GM18907 (cell line): ENCODE results near the gene A1CF.

Experiments
- ATAC-seq: cut with Tn5 transposase; IDR thresholded peaks from one replicate; pipeline ENCODE4 v1.9.1; 2021; ENCODE audit warnings: mild to moderate bottlenecking, moderate library complexity; ENCODE audit not compliant: unreplicated experiment

A1CF gene

DNA sequence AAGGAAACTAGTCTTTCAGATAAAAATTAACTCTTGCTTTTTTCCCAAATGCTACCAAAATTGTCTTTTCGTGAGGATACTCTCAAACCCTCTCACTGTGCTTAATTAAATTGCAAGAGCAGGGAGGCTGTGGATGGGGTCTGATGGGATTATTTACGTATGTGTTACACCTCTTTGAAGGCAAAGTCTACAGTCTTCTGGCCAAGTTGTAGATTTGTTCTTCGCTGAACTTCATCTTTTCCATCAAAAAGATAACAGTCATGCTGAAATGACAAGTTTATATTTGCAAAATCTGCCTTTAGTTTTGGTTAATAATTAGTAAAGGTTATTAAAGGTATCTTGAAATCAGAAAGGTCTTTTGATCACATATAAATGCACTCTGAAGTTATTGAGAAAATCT lies 22.7 kb downstream of the A1CF start:
- no peak for ATAC-seq

- no peak for ATAC-seq
Measured at GRCh38 chr10:50861370-50861769, 24.1 kb downstream of the A1CF start.

GRCh38 chr10:50857579-50857978 lies 27.8 kb downstream of the A1CF start:
- no peak for ATAC-seq

DNA sequence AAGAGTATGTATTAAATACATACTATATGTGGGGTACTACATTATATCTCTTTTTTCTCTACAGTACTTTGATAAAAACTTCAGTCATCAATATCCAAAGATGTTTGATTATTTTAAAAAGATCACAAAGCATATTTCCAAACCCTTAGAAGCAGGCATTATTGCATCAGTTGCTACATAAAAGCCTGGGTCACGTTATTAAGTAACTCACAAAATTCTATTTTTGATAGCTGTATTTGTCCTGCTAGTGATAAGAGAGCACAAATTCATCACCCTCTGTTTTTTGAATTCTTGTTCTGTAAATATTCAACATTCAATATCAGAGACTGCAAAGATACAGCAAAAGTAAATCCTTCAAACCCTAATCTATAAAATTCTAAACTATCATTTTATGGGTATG lies 30.0 kb downstream of the A1CF start:
- ATAC-seq = no peak

DNA sequence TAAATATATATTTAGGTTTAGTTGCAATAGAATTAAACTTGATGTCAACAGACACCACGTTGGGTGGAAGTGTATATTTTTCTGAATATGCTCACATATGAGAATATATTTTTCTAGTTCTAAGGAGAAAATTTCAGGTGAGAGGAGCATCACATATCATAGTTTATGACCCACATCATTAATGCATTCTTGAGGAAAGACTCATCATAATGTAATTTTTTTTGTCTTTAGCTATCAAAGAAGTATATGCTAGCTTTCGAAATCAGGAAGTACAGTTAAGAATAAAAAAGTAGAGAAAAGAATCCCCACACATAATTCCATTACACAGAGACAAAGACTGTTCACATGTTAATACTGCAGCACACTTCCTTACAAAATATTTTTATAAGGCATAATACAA lies 30.4 kb downstream of the A1CF start:
- no peak for ATAC-seq

GRCh38 chr10:50853557-50853956 lies 31.9 kb downstream of the A1CF start:
- no peak for ATAC-seq

DNA sequence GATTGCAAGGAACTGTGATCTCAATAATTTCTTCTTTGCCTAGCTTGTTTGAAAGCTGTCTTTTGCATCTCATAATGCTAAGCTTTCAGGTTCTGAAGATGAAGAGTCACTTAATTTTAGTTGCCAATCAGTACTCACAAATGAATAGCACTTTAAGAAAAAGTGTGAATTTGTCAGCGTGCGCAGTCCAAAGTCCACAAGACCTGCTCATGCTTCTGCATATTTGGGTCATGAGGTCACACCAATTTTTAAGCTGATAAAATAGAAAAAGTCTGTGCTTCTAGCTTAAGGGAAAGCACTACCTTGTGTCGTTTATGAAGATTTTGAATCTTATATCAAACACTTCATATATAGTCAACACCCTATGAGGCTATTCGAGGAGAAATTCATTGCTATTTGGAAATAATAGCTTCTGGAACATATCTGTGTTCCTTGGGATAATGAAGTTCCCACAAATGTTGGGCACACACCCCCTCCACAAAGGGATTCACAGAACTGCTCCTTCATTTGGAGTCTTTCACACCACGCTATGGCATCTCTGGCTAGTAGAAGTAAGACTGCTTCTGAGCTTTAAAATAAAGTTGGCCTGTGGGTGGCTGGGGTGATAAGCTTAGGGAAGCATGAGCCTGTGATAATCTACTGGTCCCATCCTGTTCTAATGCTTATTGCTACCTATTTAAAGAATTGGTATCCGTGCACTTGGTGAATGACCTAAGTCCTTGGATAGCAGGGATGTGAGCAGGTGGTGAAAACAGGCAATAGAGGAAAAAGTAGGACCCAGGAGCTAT lies 33.3 kb downstream of the A1CF start:
- no peak for ATAC-seq

DNA sequence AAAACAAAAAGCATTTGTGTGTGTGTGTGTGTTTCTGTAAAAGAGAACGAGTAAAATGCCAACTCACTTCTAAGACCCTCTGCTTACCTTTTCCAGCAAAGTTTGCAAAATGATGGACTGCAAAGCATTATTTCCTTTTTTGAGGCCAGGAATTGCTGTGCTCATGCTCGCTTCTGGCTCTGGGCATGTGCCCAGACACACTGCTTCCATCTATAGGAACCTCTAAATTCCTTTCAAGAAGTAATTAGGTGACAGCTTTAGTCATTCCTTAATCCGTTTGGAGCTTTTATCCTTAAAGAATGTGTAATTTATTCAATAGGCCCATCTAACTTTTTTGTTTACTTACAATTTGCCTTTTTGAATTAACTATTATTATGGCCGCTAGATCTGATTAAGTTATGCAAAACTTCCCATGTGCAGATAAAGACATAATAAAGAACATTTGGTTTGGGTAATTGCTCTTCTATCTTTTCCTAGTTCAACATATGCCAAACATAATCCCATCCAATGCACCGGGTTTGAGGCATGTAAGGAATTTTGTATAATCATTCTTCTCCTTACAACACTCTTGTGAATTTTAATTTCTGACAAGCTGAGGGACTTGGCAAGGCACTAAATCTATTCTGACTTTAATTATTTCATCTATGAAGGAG lies 34.7 kb downstream of the A1CF start:
- no peak for ATAC-seq

GRCh38 chr10:50846753-50847152 lies 38.7 kb downstream of the A1CF start:
- no peak for ATAC-seq

- ATAC-seq = no peak
Measured at GRCh38 chr10:50837095-50837494, 48.3 kb downstream of the A1CF start.

- no peak for ATAC-seq
Measured at GRCh38 chr10:50832171-50832751, 53.2 kb downstream of the A1CF start.

DNA sequence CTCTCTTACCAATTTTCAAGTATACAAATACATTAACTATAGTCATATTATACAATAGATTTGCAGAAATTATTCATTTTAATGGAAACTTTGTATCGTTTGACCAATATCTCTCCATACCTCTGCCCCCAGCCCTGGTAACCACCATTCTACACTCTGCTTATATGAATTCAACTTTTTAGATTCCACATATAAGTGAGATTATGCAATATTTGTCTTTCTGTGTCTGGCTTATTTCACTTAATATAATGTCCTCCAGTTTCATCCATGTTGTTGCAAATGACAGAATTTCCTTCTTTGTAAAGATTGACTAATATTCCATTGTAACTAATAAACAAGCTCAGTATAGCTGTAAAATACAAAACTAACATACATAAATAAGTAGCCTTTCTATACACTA lies 55.4 kb downstream of the A1CF start:
- no peak for ATAC-seq

DNA sequence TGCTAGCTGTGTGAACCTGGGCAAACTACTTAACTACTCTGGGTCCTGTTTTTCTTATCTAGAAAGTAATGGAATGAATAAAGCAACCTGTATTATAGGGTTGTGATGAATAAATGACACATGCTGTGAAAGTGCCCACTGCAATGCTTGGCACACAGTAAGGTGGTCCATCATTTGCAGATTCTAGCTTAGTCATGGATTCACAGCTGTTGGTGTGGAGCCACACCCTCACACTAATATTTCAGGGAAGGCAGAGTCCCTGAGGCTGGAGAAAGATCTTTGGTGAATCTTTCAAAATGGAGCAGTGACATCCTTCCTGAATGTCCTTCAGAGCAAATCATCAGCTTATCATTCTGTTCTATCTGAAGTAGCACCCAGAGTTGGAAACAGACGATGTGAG lies 60.6 kb downstream of the A1CF start:
- no peak for ATAC-seq

DNA sequence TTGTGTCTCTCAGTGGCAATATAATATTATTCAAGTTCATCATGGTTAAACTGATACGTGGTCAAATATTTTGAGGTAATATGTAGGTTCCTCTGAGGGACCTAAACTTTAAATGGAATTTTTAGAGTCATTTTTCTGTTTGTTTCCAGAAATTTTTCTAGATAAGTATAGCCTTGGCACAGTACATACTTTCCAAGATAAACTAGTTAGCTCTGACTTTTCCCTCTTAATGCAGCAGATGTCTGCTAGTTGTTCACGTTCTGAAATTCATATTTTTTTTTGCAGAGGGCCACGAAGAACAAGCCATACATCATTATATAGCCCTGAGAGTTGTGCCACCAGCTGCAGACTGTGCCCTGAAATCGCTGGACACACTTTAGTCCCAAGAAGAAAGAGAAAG lies 61.6 kb downstream of the A1CF start:
- ATAC-seq = no peak

GRCh38 chr10:50809596-50809995 lies 75.8 kb downstream of the A1CF start:
- ATAC-seq = no peak

GRCh38 chr10:50807851-50808776 lies 77.3 kb downstream of the A1CF start:
- ATAC-seq = no peak

DNA sequence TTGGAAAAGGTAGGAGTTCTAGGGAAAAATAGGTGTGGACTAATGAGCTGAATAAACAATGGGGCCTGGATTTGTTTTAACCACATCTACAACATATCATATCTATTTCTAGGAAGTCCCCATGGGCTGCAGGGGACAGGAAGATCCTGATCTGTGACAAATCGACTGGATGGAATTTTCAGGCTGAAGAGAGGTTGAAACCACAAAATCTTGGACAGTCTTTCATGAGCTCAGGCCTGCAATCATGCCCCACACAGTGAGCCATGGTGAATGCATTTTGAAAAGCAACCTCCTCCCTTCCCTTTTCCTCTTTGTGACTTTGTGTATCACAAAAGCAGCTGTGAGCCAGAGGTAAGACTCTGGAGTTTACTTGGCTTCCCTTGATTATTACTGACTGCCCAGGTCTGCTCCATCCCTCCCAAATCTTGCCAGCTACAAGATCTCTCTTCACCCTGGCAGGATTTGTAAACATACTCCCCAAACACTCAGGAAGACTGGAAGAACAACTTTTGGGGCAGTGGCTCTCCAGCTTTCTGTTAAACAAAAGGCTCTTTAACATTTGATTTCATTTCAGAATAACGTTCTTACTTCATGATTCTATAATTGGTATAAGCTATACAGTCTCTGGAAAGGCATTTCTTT lies 79.3 kb downstream of the A1CF start:
- ATAC-seq = no peak

DNA sequence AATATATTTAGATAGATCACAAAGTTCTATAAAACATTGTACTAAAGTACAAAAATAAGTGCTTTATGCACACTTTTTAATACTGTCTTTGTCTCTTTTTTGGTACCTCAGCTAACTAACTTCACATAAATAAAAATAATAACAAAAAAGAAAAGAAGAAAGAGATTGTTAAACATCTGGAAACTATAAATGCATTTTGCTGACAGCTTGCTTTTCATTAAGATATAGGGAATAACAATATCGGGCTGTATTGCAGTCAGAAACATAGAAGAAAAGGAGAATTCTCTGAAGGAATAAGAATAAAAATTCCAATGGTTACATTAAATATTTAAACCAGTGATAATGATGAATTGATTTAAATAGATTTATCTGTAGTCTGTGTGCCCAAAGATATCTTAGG lies 85.8 kb downstream of the A1CF start:
- ATAC-seq = no peak

DNA sequence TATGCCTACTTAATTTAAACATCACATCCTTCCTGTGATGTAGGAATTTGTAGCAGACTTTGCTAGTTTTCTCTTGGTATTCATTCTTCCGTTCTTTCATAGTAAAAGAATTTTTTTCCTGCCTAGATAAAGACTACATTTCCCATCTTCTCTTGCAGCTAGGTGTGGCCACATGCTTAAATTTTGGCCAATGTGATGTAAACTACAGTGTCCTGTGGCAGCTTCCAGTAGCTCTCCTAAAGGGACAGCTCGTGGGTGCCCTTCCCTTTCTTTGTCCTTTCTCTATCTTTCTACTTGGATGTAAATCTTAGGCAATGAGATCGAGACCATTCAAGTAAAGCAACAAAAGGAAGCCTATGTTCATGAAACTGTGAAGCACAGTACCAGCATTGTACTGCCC lies 87.1 kb downstream of the A1CF start:
- no peak for ATAC-seq

DNA sequence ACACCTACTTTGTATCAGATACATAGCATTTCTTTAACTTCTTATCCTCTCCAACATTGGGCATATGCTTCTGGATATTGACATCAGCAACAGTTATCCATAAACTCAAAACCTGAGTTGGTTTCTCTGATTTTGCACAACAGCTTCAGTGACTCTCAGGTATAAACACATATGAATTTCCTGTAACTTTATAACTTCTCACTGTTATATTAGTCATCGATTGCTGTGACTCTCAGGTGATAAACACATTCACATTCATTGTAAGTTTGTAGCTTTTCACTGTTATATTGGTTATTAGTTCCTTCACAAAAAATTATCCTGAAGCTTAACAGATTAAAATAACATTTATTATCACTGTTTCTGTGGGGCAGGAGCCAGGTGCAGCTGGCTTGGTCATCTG lies 88.7 kb downstream of the A1CF start:
- ATAC-seq = no peak

GRCh38 chr10:50794490-50794889 lies 90.9 kb downstream of the A1CF start:
- no peak for ATAC-seq
